ENCODE data around the gene UBAC1.

GRCh38 chr9:135985459-135985774 lies 24.2 kb upstream of the UBAC1 start:
- TF ChIP-seq, protein P1, sequence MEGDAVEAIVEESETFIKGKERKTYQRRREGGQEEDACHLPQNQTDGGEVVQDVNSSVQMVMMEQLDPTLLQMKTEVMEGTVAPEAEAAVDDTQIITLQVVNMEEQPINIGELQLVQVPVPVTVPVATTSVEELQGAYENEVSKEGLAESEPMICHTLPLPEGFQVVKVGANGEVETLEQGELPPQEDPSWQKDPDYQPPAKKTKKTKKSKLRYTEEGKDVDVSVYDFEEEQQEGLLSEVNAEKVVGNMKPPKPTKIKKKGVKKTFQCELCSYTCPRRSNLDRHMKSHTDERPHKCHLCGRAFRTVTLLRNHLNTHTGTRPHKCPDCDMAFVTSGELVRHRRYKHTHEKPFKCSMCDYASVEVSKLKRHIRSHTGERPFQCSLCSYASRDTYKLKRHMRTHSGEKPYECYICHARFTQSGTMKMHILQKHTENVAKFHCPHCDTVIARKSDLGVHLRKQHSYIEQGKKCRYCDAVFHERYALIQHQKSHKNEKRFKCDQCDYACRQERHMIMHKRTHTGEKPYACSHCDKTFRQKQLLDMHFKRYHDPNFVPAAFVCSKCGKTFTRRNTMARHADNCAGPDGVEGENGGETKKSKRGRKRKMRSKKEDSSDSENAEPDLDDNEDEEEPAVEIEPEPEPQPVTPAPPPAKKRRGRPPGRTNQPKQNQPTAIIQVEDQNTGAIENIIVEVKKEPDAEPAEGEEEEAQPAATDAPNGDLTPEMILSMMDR (IDR thresholded peaks at IDR 0.05), result no peak
- no peak for TF ChIP-seq ESRRA (CRISPR knock-in tag; IDR thresholded peaks at IDR 0.05; ENCODE audit: borderline replicate concordance)
- TF ChIP-seq, protein P2, sequence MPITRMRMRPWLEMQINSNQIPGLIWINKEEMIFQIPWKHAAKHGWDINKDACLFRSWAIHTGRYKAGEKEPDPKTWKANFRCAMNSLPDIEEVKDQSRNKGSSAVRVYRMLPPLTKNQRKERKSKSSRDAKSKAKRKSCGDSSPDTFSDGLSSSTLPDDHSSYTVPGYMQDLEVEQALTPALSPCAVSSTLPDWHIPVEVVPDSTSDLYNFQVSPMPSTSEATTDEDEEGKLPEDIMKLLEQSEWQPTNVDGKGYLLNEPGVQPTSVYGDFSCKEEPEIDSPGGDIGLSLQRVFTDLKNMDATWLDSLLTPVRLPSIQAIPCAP (CRISPR knock-in tag; IDR thresholded peaks at IDR 0.05), result no peak
- no peak for TF ChIP-seq ZSCAN18 (CRISPR knock-in tag; IDR thresholded peaks at IDR 0.05)
- TF ChIP-seq E2F4 (CRISPR knock-in tag; IDR thresholded peaks at IDR 0.05; ENCODE audit: borderline replicate concordance, low read depth), result no peak

Measured in WTC11 (cell line).